Neural progenitor cell (in vitro differentiated cells): ENCODE data around the gene LIMA1.

Experiments
- EZH2phosphoT487 ChIP-seq: fragments of 200-600 bp; sonication (generic); IDR thresholded peaks from 2 replicates; pipeline ENCODE4 v1.6.1; 2017; ENCODE audit warnings: antibody characterized with exemption
- TF ChIP-seq, protein P1 (sequence below): fragments of 200-600 bp; sonication (generic); IDR thresholded peaks from 2 replicates; pipeline ENCODE4 v1.5.1; 2017; ENCODE audit warnings: antibody characterized with exemption, mild to moderate bottlenecking

DNA sequence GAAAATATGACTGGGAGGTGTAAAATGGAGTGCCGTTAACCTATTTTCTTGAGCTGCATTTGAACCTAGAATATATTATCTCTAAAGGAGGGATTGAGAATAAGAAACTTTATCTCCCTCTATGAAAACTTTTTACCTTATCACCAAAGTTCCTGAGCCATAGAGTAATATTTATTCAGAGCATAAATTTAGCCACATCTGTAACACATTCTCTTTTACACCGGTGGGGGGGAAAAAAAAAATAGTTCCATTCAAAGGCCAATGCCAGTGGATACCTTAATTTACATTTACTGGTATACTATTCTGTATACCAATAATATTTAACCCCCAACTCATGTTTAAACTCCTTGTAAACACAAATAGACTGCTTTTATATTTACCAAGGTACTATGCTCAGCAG lies 137.9 kb downstream of the LIMA1 start:
- TF ChIP-seq, protein P1, sequence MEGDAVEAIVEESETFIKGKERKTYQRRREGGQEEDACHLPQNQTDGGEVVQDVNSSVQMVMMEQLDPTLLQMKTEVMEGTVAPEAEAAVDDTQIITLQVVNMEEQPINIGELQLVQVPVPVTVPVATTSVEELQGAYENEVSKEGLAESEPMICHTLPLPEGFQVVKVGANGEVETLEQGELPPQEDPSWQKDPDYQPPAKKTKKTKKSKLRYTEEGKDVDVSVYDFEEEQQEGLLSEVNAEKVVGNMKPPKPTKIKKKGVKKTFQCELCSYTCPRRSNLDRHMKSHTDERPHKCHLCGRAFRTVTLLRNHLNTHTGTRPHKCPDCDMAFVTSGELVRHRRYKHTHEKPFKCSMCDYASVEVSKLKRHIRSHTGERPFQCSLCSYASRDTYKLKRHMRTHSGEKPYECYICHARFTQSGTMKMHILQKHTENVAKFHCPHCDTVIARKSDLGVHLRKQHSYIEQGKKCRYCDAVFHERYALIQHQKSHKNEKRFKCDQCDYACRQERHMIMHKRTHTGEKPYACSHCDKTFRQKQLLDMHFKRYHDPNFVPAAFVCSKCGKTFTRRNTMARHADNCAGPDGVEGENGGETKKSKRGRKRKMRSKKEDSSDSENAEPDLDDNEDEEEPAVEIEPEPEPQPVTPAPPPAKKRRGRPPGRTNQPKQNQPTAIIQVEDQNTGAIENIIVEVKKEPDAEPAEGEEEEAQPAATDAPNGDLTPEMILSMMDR: no peak
- TF ChIP-seq EZH2phosphoT487: no peak
